Colonic mucosa (tissue), 4 donors: ENCODE measurements around the gene APOO. TPM values are rescaled to one million over a fixed set of nuclear protein-coding genes. Genes with fewer than 3 reads are reported as not detected.

Source experiments
- DNase-seq: peaks from one replicate; pipeline ENCODE4 v3.0.0-alpha.2; 2020
- H3K27ac ChIP-seq: fragments of 200-600 bp; one replicate; pipeline ENCODE4 v1.8.0; 2021
- H3K27me3 ChIP-seq: fragments of 200-600 bp; one replicate; pipeline ENCODE4 v1.8.0; 2021
- H3K36me3 ChIP-seq: fragments of 200-600 bp; one replicate; pipeline ENCODE4 v1.8.0; 2021
- H3K4me1 ChIP-seq: fragments of 200-600 bp; one replicate; pipeline ENCODE4 v1.8.0; 2021; ENCODE audit warnings: mild to moderate bottlenecking
- H3K4me3 ChIP-seq: fragments of 200-600 bp; one replicate; pipeline ENCODE4 v1.8.0; 2021
- H3K9ac ChIP-seq, 2 donors: one replicate each; pipeline ENCODE4 v1.7.0; 2013; ENCODE audit warnings: control low read depth in 2 of 2, low read depth in 2 of 2, low read length in 2 of 2
- H3K9me3 ChIP-seq: fragments of 200-600 bp; one replicate; pipeline ENCODE4 v1.8.0; 2021
- intact Hi-C: fragments of 100-400 bp; cut with DNase I; formaldehyde crosslinking; loops from one replicate; pipeline ENCODE4 v1.14.1; 2022
- total RNA-seq, 2 donors: library from RNA; stranded (reverse); fragmentation: NEBNext Ultra II Directional in 1 of 2; extraction: Animal tissue kit (Norgen Biotek cat#: 25700) in 1 of 2; gene quantifications; one replicate each; pipeline ENCODE4 v1.2.1, GENCODE V29; 2021
- TF ChIP-seq, protein P1 (sequence below): fragments of 200-600 bp; IDR thresholded peaks from one replicate; pipeline ENCODE4 v1.8.0; 2022; ENCODE audit warnings: antibody characterized with exemption, mild to moderate bottlenecking
- donor health status: healthy.
- donor health status: DM: no; HTN: no; CAD: no.
- donor health status: DM: no; HTN: no; CAD: no.

The APOO gene
- total RNA-seq, 2 donors from 2014 or later, result 36.3 to 38.9 TPM

- H3K9ac ChIP-seq, result no peak overlapping the region
- H3K27ac ChIP-seq, result peak overlapping the region; percentile 59
- no peaks in the 10 kb centered on the region for H3K9me3 ChIP-seq
- peaks cover 9% of the 10 kb centered on the region for H3K4me1 ChIP-seq
- DNase-seq, result no peak
- TF ChIP-seq, protein P1, sequence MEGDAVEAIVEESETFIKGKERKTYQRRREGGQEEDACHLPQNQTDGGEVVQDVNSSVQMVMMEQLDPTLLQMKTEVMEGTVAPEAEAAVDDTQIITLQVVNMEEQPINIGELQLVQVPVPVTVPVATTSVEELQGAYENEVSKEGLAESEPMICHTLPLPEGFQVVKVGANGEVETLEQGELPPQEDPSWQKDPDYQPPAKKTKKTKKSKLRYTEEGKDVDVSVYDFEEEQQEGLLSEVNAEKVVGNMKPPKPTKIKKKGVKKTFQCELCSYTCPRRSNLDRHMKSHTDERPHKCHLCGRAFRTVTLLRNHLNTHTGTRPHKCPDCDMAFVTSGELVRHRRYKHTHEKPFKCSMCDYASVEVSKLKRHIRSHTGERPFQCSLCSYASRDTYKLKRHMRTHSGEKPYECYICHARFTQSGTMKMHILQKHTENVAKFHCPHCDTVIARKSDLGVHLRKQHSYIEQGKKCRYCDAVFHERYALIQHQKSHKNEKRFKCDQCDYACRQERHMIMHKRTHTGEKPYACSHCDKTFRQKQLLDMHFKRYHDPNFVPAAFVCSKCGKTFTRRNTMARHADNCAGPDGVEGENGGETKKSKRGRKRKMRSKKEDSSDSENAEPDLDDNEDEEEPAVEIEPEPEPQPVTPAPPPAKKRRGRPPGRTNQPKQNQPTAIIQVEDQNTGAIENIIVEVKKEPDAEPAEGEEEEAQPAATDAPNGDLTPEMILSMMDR, result no peak
- intact Hi-C loops, result no loop called here
- no peaks in the 10 kb centered on the region for H3K36me3 ChIP-seq
- no peak overlapping the region for H3K4me3 ChIP-seq
- no peaks in the 10 kb centered on the region for H3K27me3 ChIP-seq
These were observed 105.3 kb downstream of the APOO start for GRCh38 chrX:23802431-23802830.

GRCh38 chrX:23799469-23800065 lies 108.2 kb downstream of the APOO start:
- H3K9ac ChIP-seq, result peak overlapping the region in 1 of 2 donors; percentile 38
- H3K4me1 ChIP-seq, result peaks cover 14% of the 10 kb centered on the region
- H3K4me3 ChIP-seq, result no peak overlapping the region
- H3K36me3 ChIP-seq, result no peaks in the 10 kb centered on the region
- TF ChIP-seq, protein P1, result no peak
- H3K9me3 ChIP-seq, result no peaks in the 10 kb centered on the region
- no peak for DNase-seq
- H3K27ac ChIP-seq, result peak overlapping the region; percentile 70
- H3K27me3 ChIP-seq, result no peaks in the 10 kb centered on the region
- intact Hi-C loops, result no loop called here

- TF ChIP-seq, protein P1, result no peak
- H3K36me3 ChIP-seq, result no peaks in the 10 kb centered on the region
- peak overlapping the region; percentile 70 for H3K27ac ChIP-seq
- intact Hi-C loops, result no loop called here
- peaks cover 6% of the 10 kb centered on the region for H3K4me1 ChIP-seq
- H3K9me3 ChIP-seq, result no peaks in the 10 kb centered on the region
- H3K27me3 ChIP-seq, result no peaks in the 10 kb centered on the region
- peak; percentile 66 for DNase-seq
- H3K9ac ChIP-seq, result peak overlapping the region in 1 of 2 donors; percentile 62
- H3K4me3 ChIP-seq, result no peak overlapping the region
These were observed 110.2 kb downstream of the APOO start for GRCh38 chrX:23797371-23798128.

DNA sequence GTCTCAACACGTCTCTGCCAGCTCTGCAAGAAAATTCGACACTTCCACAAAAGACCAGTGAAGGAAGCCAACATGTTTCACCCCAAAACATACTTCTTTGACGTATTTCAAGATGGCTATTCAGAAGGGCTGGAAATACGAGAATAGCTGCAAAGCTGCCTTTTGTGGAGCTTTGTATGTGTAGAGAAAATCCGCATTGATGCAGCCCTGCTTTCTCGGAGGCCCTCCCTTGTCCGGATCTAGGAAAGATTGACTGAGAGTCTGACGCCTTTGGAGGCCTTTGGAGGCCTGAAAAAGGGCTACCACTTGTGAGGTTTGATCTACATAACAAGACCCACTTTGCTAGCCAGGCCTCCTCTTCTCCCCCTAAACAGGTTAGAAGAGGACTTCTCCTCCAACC lies 112.5 kb downstream of the APOO start:
- Histone ChIP-seq H3K9me3 (no peaks in the 10 kb centered on the region), H3K27me3 (no peaks in the 10 kb centered on the region), H3K4me1 (peaks cover 6% of the 10 kb centered on the region), H3K4me3 (no peak overlapping the region), H3K9ac (no peak overlapping the region), H3K36me3 (no peaks in the 10 kb centered on the region), H3K27ac (no peak overlapping the region)
- TF ChIP-seq, protein P1, result no peak
- intact Hi-C loops, result no loop called here
- no peak for DNase-seq

- TF ChIP-seq, protein P1, result no peak
- intact Hi-C loops, result no loop called here
- Histone ChIP-seq H3K9me3 (no peaks in the 10 kb centered on the region), H3K27ac (no peak overlapping the region), H3K4me1 (peaks cover 6% of the 10 kb centered on the region), H3K4me3 (no peak overlapping the region), H3K27me3 (no peaks in the 10 kb centered on the region), H3K36me3 (no peaks in the 10 kb centered on the region), H3K9ac (no peak overlapping the region)
- no peak for DNase-seq
These were observed 114.7 kb downstream of the APOO start for GRCh38 chrX:23792861-23793553.
